HG02840 (cell line): ENCODE data around the gene DPYSL3.
"Not testable (repeated sequence)": the region's sequence is repeated elsewhere in the genome, so short reads cannot be mapped to it uniquely, and the experiment has no call there.

ENCODE experiments used
- ATAC-seq: cut with Tn5 transposase; IDR thresholded peaks from one replicate; pipeline ENCODE4 v1.9.1; 2021; ENCODE audit warnings: mild to moderate bottlenecking, moderate library complexity, moderate number of reproducible peaks; ENCODE audit not compliant: unreplicated experiment, low FRiP score

DPYSL3 gene

DNA sequence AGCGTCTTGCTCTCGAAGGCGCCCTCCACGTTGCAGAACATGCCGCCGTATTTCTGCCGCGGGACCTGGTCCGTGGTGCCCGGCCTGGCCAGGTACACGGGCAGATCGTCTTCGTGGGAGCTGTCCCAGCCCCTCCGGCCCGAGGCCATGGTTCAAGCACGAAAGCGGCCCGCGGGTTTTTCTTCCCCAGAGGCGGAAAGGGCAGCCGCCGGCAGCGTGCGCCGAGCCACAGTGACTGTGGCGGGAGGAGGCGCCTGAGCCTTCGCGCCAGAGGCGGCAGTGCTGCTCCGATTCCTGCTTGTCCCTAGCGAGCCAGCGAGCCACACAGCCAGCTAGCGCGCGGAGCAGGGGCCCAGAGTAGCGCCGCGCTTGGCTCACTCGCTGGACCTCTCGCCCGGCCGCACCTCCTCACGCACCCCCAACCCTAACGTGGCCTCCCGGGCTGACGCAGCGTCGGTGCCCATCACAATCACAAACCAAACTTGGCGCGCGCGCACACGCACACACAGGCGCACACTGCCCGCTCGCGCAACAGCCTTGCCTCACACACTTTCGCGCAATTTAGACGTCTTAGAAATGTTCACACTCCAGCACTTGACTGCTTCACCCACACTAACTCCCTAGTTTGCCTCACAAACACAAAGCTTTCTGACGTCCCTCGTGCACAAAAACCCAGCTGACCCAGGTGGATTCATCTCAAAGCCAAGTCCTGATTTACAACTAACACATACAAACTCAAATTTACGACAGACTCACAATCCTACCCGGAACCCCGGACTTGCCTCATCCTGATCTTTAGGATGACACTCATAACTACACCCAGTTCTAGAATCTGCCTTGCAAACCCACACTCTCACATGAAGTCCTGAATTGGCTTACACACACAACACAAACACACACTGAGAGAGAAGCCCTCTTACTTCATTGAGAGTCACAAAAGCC, at the start of gene DPYSL3:
Gene DPYSL3, minus strand, starts transcription at position 359 of the 942 bp plus-strand sequence. Its CDS starts 210 bp downstream, at position 149.
- ATAC-seq, result no peak

DNA sequence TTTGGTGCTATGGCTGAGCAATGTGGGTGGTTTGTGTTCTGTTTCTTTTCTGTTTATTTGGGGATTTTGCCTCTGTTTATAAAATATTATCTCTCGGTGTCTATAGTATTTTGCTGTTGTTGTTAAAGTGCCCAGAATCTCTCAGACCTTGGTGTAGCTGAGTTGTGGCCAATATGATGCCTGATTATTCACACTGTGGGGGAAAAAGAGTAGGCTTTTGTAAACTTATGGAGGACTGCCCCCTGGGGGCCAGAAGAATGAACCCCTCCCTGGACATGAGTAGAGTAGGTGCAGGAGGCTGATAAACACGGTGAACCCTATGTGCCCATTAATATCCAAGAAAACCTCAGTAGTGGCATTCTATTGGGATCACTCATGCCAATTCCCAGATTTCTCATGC, 49.0 kb upstream of the DPYSL3 start:
- ATAC-seq, result no peak

DNA sequence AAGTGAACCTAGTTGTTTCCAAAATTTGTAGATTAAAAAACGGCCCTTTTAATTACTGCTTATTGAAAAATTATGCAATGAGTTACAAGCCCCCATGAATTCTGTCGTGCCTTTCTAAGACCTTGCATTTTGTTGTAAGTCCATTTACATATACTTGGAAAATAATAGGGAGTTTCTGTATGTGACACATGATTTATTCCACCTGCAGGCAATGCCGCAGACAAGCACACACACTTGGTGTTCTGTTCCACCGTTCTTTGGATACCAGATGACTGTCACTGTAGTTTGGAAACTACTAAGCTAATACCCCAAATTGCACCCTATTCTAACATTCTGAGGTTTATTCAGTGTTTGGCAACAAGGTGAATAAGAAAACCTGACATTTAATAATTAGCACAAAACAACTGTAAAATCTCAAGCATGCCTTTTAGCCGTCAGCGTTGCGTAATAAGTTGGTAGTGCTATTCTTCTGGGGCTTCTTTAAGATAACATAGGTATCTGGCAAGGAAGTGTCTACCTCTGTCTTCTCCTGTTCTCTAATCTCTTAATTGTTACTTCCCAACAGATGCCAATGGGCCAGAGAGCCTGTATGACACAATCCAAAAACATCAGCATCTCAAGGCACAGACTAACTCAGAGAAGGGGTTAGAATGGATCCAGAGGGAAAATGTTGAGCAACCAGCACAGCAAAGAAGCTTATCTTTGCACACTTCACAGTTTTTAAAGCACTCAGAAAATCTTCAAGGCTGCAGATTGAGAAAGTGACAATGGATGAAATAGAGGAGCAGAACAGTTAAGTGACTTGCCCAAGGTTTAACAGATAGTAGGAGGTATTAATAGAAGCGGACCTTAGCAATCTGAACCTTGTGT, 48.2 kb upstream of the DPYSL3 start:
- ATAC-seq, result no peak

DNA sequence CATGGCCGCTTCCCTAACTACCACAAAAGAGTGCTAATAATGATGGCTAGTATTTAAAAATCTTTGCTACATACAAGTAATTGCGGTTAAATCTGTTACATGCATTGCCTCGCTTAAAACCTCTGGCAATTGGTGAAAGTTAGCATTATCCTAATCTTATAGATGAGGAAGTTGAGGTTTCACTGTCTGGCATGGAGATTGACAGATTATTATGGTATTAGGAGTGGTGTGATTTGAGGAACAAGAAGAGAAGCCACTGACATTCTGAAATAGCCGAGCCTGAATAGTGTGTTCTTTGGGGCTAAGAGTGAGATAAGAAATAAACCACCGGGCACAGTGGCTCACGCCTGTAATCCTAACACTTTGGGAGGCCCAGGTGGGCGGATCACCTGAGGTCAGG, 45.3 kb upstream of the DPYSL3 start:
- ATAC-seq, result no peak

DNA sequence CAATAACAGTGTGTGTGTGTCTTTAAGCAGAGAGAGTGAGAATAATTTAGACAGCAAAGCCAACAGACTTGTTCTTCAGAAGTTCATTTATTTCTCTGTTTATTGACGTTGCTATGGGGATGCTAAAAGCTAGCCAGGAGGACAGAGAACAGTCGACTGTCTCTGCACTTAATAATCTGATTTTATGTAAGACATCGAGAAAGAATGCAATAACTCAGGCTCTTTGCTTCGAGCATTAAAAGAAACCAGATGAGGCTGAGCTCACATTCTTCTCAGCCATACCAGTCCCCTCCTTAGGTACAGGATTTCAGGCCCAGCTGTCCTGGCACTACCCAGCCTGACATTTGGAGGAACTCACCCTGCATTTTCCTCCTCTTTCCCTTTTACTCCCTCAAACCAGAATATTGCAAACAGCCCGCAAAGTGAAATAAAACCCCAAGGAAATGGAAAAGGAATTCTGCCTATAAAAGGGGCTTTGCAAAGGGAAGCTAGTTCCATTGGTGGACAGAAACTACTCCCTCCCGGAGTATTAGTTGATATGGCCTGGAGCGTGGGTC, 44.5 kb upstream of the DPYSL3 start:
- ATAC-seq, result no peak

DNA sequence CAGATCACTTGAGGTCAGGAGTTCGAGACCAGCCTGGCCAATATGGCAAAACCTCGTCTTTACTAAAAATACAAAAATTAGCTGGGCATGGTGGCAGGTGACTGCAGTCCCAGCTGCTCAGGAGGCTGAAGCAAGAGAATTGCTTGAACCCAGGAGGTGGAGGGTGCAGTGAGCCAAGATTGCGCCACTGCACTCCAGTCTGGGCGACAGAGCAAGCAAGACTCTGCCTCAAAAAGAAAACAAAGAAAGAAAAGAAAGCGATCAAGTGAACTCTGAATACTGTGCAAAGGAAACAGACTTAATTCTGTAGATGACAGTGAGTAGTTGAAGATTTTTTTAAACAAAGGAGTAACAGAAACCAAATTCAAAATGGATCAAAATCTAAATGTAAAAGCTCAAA, 43.9 kb upstream of the DPYSL3 start:
- ATAC-seq, result not testable (repeated sequence)

DNA sequence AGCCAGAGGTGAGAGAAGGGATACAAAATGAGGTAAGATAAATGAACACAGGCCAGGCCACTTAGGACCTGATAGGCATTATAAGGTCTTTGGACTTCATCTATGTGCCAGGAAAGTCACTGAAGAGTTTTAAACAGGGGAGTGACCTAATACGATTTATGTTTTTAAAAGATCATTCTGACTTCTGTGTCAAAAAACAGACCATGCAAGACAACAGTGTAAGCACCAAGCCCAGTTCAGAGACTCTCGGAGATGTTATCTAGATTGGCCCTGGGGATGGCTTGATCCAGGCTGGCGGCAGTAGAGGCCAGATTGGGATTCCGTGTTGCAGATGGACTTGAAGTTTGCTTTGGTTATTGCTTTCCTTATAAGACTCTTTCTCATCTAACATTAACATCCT, 43.0 kb upstream of the DPYSL3 start:
- no peak for ATAC-seq

DNA sequence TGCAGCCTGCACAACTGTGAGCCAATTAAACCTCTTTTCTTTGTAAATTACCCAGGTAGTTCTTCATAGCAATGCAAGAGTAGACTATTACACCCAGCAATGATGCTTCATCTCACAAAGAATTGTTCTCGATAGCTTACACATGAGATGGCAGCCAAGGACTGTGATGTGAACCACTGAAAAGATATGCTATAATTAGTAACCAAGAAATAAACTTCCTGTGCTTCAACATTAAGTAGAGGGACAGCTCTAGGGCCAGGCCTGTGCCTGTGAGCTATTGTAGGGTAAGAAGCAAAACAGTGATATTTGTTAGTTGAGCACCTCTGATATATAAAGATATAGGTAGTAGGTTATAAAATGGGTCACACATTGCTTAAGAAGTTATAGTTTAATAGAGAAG, 41.8 kb upstream of the DPYSL3 start:
- ATAC-seq, result no peak

DNA sequence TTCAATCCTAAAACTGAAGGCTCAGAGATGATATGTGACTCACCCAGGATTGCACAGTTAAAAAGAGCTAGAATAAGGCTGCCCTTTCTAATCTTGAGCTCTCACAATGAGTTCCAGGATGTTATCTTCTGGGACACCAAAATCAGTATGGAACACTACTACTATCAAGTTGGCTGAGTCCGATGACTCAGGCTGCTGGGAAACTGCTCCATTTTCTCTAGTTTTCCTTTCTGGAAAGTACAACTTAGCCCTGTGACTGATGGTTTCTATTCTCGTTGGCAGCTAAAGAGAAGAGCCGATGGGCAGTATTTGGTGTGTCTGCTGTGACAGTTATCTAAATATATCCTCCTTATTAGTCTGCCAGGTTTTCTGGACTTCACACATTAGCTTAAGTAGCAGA, 37.9 kb upstream of the DPYSL3 start:
- no peak for ATAC-seq

DNA sequence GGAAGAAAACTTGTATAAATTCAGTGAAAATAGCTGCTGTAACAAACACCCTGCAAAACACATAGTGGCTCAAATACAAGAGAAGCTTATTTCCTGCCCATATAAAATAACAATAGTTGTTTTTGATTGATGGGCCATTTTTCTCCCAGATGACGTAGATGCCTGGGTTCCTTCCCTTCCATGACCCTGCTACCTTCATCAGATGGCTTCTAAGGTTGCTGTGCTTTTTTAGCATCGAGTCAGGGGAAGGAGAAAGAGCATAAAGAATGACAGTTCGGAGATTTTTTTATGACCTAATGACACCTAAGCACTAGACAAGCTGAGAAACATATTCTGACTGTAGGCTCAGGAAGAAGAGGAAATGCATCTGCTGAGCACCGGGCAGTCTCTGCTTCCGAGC, 34.7 kb upstream of the DPYSL3 start:
- no peak for ATAC-seq

DNA sequence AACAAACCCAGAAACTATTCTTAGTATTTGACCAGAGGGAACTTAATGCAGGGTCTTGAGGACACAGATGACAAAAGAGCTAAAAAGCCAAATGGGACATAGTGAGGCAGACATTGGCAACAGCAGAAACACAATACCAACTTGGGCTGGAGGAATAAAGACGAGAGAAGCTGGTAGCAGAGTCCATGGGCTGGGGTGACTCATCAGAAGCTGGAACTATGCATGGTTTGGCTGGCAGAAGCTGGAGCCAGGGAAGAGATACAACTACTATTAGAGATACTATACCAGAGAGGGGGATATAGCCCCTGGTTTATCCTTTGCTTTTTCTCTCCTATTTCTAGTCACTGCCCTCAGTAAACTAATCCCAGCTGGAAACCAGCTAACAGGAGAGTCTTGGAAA, 29.2 kb upstream of the DPYSL3 start:
- no peak for ATAC-seq

DNA sequence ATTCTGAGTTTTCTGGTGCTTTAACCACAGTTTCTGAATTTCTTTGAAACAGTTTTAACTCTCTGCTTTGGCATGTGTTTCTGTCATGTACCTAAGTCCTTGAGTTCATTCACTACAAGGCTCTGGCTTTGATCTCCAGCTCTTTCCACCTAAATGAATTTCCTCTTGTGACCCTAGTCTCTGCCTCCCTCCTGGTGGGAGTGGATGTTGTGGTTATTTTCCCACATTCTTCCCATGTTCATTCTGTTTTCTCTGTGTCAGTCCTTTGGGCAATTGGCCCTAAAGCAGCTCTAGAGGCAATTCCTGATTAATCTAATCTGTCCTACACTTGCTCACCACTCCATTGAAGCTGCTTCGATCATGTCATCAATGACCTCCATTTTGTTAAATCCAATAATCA, 28.4 kb upstream of the DPYSL3 start:
- ATAC-seq, result no peak

DNA sequence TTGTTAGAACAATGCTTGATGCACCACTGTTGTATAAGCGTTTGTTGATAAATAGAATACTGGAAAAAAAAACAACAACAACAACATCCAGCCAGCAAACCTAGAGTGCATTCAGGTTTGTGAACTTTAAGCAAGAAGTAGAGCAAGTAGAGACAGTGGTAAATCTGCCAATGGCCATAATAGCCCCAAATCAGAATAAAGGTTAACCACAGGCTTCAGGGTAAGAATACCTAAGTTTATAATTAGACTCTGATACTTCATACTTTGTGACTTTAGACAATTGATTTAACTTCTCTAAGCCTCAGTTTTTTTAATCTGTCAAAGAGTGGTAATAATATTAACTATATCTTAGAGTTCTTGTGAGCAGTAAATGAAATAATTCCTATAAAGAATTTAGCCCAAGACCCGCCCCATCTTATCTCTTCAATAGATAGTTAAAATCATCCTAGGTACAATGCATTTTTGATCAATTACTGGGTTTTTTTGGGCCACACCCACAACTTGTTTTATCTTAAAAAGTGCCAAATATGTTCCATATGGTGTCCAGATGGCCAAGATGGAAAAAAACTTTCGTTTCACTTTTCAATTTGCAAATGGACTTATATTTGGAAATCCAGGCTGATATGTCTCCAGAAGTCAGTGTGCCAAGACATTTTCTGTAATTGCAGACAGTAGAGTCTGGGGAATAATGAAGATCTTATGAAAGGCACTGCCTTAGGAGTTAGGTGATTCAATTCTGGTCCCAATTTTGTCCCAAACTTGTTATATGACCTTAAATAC, 24.5 kb upstream of the DPYSL3 start:
- no peak for ATAC-seq

DNA sequence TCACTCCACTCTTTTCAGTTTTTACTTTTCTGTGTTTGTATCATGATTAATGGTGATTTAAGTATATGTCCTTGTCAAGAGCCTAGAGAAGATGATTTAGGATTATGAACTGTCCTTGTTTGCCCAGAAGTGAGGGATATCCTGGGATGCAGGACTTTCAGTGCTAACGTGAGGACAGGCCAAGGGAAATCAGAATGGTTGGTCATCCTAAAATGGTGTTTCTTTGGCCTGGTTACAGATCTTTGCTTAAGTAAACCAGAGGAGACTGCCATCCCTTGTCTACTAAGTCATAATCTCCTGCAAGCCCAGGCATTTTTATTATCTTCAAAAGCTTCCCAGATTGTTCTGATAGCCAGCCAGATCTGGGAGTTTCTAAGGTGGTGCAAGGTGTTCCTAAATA, 22.3 kb upstream of the DPYSL3 start:
- no peak for ATAC-seq

DNA sequence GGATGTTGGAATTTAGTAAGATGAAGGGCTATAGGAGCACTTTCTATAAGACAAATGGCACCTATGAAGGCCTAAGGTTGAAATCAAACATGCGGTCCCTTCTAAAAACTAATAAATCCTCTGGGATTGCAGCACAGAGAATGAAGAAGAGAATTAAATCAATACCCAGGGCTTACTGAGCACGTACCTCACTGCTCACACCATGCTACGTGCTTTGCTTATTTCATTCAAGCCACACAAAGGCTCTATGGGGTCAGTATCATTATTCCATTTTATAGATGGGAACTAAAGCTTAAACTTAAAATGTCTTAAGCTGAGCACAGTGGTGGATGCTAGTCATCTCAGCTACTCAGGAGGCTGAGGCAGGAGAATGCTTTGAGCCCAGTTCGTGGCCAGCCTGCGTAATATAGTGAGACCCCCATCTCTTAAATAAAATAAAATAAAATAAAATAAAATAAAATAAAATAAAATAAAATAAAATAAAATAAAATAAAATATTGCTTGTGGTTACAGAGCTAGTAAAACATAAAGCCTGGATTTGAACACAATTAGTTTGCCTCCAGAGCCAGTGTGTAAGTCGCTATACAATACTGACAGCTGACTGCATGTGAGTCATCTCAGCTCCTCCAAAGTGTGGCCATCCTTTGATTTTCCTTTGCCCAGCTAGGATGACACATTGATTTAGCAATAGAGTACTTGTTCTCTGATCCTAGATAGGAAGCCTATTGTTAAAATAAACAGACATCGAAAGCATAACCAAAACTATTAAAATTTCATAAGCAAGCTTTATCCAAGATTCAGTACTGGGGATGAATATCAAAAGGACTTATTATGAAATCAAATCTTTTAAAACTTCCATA, 20.9 kb upstream of the DPYSL3 start:
- ATAC-seq, result no peak

DNA sequence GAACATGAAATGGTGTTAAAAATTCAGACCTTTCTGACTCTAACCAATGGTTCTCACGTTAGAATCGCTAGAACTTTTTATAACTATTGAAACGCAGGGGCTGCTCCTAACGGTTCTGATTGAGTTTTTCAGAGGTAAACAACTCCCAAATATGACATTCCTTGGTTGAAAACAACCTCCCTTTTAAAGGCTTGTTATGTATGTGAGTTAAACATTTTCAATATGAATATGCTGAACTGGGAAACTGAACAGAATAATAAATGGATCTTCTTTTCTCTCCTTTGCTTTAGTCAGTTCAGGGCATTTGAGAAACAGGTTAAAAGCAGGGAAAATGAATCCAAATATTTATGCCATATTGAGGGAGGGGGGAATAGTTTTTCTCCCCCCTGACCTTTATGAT, 13.2 kb upstream of the DPYSL3 start:
- no peak for ATAC-seq

DNA sequence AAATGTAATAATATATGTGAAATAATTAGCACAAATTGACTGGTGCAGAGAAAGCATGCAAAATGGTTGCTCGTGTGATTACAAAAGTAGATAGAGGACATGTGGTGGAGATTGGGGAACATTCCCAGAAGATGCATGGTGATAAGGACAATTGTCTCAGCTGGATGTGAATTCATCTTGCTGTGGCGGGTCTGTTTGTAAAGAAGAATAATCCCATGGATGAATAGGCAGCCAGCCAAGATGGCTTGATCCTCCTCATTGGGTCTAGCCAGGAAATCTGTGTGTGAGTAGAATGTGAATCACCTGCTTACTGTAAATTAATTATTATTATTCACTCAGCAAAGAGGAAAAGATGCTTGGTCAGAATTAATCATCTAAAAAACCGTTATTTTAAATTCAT, 12.6 kb upstream of the DPYSL3 start:
- ATAC-seq, result no peak

DNA sequence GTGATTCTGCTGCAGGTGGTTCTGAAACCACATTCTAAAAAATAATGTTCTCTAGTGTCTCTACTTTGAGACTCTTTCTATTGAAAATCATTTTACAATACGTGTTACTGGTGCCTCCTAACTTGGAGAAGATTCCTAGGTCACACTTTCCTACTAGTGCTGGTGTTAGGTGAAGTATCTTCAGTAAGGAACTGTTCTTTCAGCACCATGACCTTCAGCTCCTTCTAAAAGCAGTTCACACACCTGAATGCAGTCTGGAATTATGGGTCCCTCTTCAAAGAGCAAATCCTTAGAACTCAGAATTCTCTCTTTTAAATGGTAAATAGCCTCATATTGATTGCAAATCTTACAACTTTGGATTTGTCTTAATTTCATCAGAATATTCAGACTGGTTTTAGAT, 10.6 kb upstream of the DPYSL3 start:
- ATAC-seq, result no peak

DNA sequence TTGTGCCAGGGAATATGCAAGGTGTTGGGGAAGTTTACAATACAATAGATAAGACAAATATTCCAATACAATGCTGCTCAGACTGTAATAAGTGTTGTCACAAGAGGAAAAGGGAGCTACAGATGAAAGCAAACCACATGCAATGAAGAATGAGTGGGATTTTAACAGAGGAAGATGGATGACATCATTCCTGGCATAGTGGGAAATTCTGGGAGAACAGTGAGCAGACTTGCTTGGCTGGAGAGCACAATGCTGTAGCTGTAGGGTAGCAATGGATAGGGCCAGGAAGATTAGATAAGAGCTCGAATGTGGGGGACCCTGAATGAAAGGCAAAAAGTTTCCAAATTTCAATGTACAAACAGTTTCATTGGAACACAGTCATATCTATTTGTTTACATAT, 9.5 kb upstream of the DPYSL3 start:
- no peak for ATAC-seq
